ENCODE data around the gene MYPOP.

The MYPOP gene

DNA sequence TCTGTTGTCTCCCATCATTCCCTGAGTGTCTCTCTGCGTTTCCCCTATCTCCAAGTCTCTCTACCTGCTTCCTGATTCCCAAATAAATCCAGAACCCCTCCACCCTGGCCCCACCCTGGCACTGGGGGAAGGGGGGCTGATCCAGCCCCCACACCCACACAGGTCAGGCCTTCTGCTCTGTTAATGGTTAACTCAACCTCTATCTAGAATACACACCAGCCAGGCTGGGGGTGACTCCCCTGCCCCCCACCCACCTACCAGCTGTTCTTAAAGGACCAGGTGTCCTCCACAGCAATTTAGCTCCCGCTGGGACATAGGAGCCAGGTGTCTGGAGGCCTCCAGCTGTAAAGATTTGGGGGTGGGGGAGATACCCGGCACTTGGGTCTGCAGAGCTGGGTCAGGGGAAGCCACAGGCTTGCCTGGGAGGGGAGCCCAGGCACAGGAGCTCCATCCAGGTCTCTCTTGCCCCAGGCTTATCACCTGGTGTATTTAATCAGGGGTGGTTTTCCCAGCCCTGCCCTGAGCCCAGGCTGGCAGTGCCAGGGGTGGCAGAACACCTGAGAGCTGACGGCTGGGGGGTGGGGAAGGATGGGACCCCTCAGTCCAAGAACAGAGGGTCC is 20.4 kb downstream of the MYPOP start:
- H3K79me2 ChIP-seq (ENCODE audit: low read length), result peaks cover 21% of the 10 kb centered on the region
- peak overlapping the region; percentile 96 for H3K9ac ChIP-seq (ENCODE audit: low read length)
- TF ChIP-seq, protein P1, sequence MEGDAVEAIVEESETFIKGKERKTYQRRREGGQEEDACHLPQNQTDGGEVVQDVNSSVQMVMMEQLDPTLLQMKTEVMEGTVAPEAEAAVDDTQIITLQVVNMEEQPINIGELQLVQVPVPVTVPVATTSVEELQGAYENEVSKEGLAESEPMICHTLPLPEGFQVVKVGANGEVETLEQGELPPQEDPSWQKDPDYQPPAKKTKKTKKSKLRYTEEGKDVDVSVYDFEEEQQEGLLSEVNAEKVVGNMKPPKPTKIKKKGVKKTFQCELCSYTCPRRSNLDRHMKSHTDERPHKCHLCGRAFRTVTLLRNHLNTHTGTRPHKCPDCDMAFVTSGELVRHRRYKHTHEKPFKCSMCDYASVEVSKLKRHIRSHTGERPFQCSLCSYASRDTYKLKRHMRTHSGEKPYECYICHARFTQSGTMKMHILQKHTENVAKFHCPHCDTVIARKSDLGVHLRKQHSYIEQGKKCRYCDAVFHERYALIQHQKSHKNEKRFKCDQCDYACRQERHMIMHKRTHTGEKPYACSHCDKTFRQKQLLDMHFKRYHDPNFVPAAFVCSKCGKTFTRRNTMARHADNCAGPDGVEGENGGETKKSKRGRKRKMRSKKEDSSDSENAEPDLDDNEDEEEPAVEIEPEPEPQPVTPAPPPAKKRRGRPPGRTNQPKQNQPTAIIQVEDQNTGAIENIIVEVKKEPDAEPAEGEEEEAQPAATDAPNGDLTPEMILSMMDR (IDR thresholded peaks at IDR 0.05; ENCODE audit: low read depth, low read length), result no peak
- no peak for TF ChIP-seq EZH2phosphoT487 (IDR thresholded peaks at IDR 0.05; ENCODE audit: low read depth)
- peak overlapping the region; percentile 84 for H3K27ac ChIP-seq (ENCODE audit: low read length)
- H3K27me3 ChIP-seq (ENCODE audit: low read depth, low read length), result no peaks in the 10 kb centered on the region
- H4K20me1 ChIP-seq (ENCODE audit: insufficient read depth, low read length), result no peaks in the 10 kb centered on the region
- no peaks in the 10 kb centered on the region for H3K9me3 ChIP-seq (ENCODE audit: insufficient read depth, low read length)
- peaks cover 11% of the 10 kb centered on the region for H3K36me3 ChIP-seq (replicated peaks; ENCODE audit: low read depth, low read length)
- peak overlapping the region; percentile 99 for H3K4me2 ChIP-seq (ENCODE audit: low read length)
- peak overlapping the region; percentile 86 for H3K4me3 ChIP-seq (ENCODE audit: low read length)
- H2AFZ ChIP-seq (ENCODE audit: low read depth, low read length), result peak overlapping the region; percentile 1; the same call in 1 of the 2 replicates
- H3K4me1 ChIP-seq (ENCODE audit: low read length), result peaks cover 37% of the 10 kb centered on the region

DNA sequence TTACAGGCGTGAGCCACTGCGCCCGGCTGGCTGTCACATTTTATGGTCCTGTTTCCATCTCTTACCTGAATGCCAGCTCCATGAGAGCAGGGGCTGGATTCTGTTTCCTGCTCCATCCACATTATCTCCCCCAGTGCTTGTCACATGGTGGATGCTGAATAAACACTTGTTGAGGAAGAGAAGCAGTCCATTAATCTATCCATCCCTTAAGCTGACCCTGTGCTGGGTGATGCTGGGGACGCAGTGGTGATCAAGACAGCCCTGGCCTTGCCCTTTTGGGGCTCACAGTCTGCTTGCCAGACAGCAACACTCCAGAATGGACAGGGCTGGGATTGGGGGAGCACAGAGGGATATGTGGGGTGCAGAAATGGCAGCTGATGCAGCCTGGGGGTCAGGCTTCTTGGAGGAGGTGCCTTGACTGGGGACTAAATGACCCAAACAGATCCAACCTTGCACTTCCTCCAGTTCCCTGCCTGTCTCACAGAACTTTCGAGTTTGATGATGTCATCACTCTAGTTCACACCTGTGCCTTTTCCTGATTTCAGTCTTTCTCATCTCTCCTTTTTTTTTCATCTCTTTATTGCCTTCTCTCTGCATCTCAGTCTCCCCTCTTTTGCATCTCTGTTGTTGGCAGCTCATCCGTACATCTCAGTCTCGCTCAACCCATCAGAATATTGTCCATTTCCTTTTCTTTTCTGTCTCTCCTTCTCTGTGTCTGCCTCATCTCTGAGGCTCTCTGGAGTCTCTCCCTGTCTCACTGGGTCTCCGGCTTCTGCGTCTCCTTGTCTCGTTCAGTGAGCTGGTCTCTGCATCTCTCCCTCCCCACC is 21.1 kb downstream of the MYPOP start:
- Histone ChIP-seq H3K4me2 (ENCODE audit: low read length) (peak overlapping the region; percentile 99), H3K36me3 (replicated peaks; ENCODE audit: low read depth, low read length) (peaks cover 11% of the 10 kb centered on the region), H3K79me2 (ENCODE audit: low read length) (peaks cover 21% of the 10 kb centered on the region), H3K27me3 (ENCODE audit: low read depth, low read length) (no peaks in the 10 kb centered on the region), H4K20me1 (ENCODE audit: insufficient read depth, low read length) (no peaks in the 10 kb centered on the region), H3K9ac (ENCODE audit: low read length) (peak overlapping the region; percentile 96), H3K4me3 (ENCODE audit: low read length) (peak overlapping the region; percentile 86), H3K27ac (ENCODE audit: low read length) (peak overlapping the region; percentile 84), H2AFZ (ENCODE audit: low read depth, low read length) (peak overlapping the region; percentile 1; the same call in 1 of the 2 replicates), H3K4me1 (ENCODE audit: low read length) (peaks cover 45% of the 10 kb centered on the region), H3K9me3 (ENCODE audit: insufficient read depth, low read length) (no peaks in the 10 kb centered on the region)
- no peak for TF ChIP-seq EZH2phosphoT487 (IDR thresholded peaks at IDR 0.05; ENCODE audit: low read depth)
- TF ChIP-seq, protein P1 (IDR thresholded peaks at IDR 0.05; ENCODE audit: low read depth, low read length), result no peak

DNA sequence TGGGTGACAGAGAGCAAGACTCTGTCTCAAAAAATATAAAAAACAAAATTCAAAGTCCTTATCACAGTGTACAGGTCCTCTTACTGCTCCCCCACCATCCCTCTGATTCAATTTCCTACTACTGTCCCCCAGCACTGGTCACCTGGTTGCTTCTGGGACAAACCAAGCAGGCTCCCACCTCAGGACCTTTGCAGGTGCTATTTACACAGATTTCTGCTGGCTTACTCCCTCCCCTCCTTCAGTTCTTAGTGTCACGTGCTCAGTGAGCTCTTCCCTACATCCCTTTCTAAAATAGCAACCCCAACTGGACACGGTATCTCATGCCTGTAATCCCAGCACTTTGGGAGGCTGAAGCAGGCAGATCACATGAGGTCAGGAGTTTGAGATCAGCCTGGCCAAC is 22.4 kb downstream of the MYPOP start:
- Histone ChIP-seq H3K27me3 (ENCODE audit: low read depth, low read length) (no peaks in the 10 kb centered on the region), H3K9ac (ENCODE audit: low read length) (no peak overlapping the region), H3K36me3 (replicated peaks; ENCODE audit: low read depth, low read length) (peaks cover 10% of the 10 kb centered on the region), H3K27ac (ENCODE audit: low read length) (no peak overlapping the region), H3K4me2 (ENCODE audit: low read length) (no peak overlapping the region), H2AFZ (ENCODE audit: low read depth, low read length) (no peak overlapping the region), H3K9me3 (ENCODE audit: insufficient read depth, low read length) (no peaks in the 10 kb centered on the region), H3K79me2 (ENCODE audit: low read length) (peaks cover 14% of the 10 kb centered on the region), H4K20me1 (ENCODE audit: insufficient read depth, low read length) (no peaks in the 10 kb centered on the region), H3K4me1 (ENCODE audit: low read length) (peaks cover 53% of the 10 kb centered on the region), H3K4me3 (ENCODE audit: low read length) (no peak overlapping the region)
- TF ChIP-seq EZH2phosphoT487 (IDR thresholded peaks at IDR 0.05; ENCODE audit: low read depth), result no peak
- TF ChIP-seq, protein P1 (IDR thresholded peaks at IDR 0.05; ENCODE audit: low read depth, low read length), result no peak

GRCh38 chr19:45879055-45879454 is 23.4 kb downstream of the MYPOP start:
- H4K20me1 ChIP-seq (ENCODE audit: insufficient read depth, low read length), result no peaks in the 10 kb centered on the region
- no peak overlapping the region for H3K9ac ChIP-seq (ENCODE audit: low read length)
- TF ChIP-seq, protein P1 (IDR thresholded peaks at IDR 0.05; ENCODE audit: low read depth, low read length), result no peak
- TF ChIP-seq EZH2phosphoT487 (IDR thresholded peaks at IDR 0.05; ENCODE audit: low read depth), result no peak
- no peaks in the 10 kb centered on the region for H3K9me3 ChIP-seq (ENCODE audit: insufficient read depth, low read length)
- H3K79me2 ChIP-seq (ENCODE audit: low read length), result peaks cover 5% of the 10 kb centered on the region
- H3K27ac ChIP-seq (ENCODE audit: low read length), result no peak overlapping the region
- no peak overlapping the region for H3K4me3 ChIP-seq (ENCODE audit: low read length)
- H2AFZ ChIP-seq (ENCODE audit: low read depth, low read length), result no peak overlapping the region
- H3K36me3 ChIP-seq (replicated peaks; ENCODE audit: low read depth, low read length), result peaks cover under 1% of the 10 kb centered on the region
- H3K4me1 ChIP-seq (ENCODE audit: low read length), result peaks cover 49% of the 10 kb centered on the region
- H3K4me2 ChIP-seq (ENCODE audit: low read length), result no peak overlapping the region
- H3K27me3 ChIP-seq (ENCODE audit: low read depth, low read length), result no peaks in the 10 kb centered on the region

Data from OCI-LY3 (cell line).